T-helper 1 cell treated with Interleukin-12 subunit alpha and Interleukin-12 subunit beta and Interleukin-4 antibody, amounts not matched to agents 30 μg/mL and 1 μg/mL, for 36 hours (primary cell): ENCODE measurements around the gene CISTR.
"Not testable (repeated sequence)": the region's sequence is repeated elsewhere in the genome, so short reads cannot be mapped to it uniquely, and the experiment has no call there.

Experiments used
- H3K27ac Mint-ChIP-seq: one replicate; pipeline ENCODE4 v1.8.0; 2021; ENCODE audit warnings: mild to moderate bottlenecking, mixed read lengths
- H3K27me3 Mint-ChIP-seq: one replicate; pipeline ENCODE4 v1.8.0; 2021; ENCODE audit warnings: low read depth, mixed read lengths
- H3K36me3 Mint-ChIP-seq: one replicate; pipeline ENCODE4 v1.8.0; 2021; ENCODE audit warnings: low read depth, mixed read lengths
- H3K4me1 Mint-ChIP-seq: one replicate; pipeline ENCODE4 v1.8.0; 2021; ENCODE audit warnings: low read depth, mixed read lengths
- H3K4me3 Mint-ChIP-seq: one replicate; pipeline ENCODE4 v1.8.0; 2021; ENCODE audit warnings: mild to moderate bottlenecking, moderate library complexity, mixed read lengths
- H3K9me3 Mint-ChIP-seq: one replicate; pipeline ENCODE4 v1.8.0; 2021; ENCODE audit warnings: mixed read lengths

The CISTR gene

DNA sequence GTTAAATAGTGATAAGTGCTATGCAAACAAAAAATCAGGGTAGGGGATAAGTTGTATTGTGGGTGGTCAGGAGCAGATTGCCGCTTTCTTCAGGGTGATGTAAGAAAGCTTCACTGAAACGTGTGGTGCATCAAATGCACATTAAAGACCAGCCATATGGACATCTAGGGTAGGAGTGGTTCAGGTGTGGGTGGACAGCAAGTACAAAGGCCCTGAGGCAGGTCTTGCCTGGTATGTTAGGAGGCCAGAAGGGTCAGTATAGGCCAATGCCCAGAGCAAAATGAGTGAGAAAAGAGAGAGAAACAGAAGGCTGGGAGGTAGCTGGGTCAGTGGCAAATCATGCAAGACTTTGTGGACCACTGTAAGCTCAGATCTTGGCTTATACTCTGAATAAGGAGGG lies 25.6 kb upstream of the CISTR start:
- Mint-ChIP-seq H3K4me3 (no peak overlapping the region), H3K27ac (no peak overlapping the region), H3K9me3 (no peaks in the 10 kb centered on the region), H3K4me1 (no peaks in the 10 kb centered on the region), H3K27me3 (peaks cover 49% of the 10 kb centered on the region), H3K36me3 (no peaks in the 10 kb centered on the region)

DNA sequence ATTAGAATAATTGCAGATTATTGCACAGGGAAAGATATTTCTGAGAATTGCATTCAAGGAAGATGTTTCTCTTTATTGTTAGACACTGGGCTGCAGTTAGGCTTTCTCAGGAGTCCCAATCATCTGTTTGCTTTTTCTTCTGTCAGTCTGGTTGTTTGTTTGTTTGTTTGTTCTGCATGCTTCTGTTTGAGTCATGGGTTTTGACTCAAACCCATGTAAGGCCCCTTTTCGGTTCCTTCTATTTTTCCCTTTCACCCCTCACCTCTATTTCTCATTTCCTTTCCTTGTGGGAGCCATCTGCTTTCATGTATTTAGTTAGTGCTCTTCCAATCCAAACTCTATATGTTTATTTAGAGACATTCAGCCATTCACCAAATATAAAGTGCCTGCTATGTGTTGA lies 25.1 kb upstream of the CISTR start:
- Mint-ChIP-seq H3K4me1 (no peaks in the 10 kb centered on the region), H3K27me3 (peaks cover 48% of the 10 kb centered on the region), H3K9me3 (no peaks in the 10 kb centered on the region), H3K4me3 (no peak overlapping the region), H3K36me3 (no peaks in the 10 kb centered on the region), H3K27ac (no peak overlapping the region)

GRCh38 chr12:53775478-53776145 lies 23.8 kb upstream of the CISTR start:
- Mint-ChIP-seq H3K4me1 (no peaks in the 10 kb centered on the region), H3K27me3 (peaks cover 45% of the 10 kb centered on the region), H3K9me3 (no peaks in the 10 kb centered on the region), H3K27ac (no peak overlapping the region), H3K4me3 (no peak overlapping the region), H3K36me3 (no peaks in the 10 kb centered on the region)

DNA sequence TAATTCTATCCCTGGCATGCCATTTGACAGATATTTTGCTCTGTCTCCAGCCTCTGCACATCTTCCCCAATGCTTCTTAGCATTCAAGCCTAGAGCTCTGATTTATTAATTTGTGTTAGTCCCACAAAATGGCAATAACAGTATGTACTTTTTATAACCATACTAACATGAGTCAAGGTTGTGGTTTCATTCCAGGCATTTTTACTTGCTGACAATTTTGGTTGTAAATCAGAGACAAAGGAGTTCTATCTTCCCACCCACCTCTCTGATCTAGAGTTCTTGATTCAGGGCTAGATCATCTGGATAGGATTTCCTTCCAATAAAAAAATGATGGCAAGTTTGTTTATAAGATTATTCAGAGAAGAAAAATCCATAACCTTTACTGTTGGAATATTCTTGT lies 18.5 kb upstream of the CISTR start:
- Mint-ChIP-seq H3K4me1 (no peaks in the 10 kb centered on the region), H3K27me3 (peaks cover 56% of the 10 kb centered on the region), H3K4me3 (no peak overlapping the region), H3K36me3 (no peaks in the 10 kb centered on the region), H3K27ac (no peak overlapping the region), H3K9me3 (no peaks in the 10 kb centered on the region)

DNA sequence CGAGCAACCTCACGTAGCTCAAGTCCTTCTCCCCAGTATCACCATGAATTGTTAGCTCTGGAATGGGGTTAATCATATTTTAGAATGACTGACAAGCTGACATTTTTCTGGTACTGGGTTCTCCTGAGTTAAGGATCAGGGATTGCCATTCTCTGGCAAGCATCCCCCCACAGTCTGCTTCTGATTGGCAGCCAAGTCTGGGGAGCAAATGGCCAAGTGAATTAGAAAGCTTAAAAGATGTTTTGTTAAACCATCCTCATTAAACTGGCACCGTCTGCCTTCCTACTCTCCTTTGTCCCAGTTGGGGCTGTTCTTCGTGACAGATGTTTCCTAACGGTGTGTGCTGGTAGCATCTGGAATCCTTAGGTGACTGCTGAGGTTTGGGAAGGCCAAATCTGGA lies 17.2 kb upstream of the CISTR start:
- Mint-ChIP-seq H3K27me3 (peaks cover 65% of the 10 kb centered on the region), H3K27ac (no peak overlapping the region), H3K9me3 (no peaks in the 10 kb centered on the region), H3K4me1 (no peaks in the 10 kb centered on the region), H3K36me3 (no peaks in the 10 kb centered on the region), H3K4me3 (no peak overlapping the region)

- Mint-ChIP-seq H3K27ac (no peak overlapping the region), H3K36me3 (no peaks in the 10 kb centered on the region), H3K9me3 (no peaks in the 10 kb centered on the region), H3K4me3 (no peak overlapping the region), H3K27me3 (peaks cover 63% of the 10 kb centered on the region), H3K4me1 (no peaks in the 10 kb centered on the region)
Observed at GRCh38 chr12:53766881-53767280, 15.1 kb upstream of the CISTR start.

GRCh38 chr12:53765891-53766290 lies 14.1 kb upstream of the CISTR start:
- Mint-ChIP-seq H3K4me1 (no peaks in the 10 kb centered on the region), H3K9me3 (no peaks in the 10 kb centered on the region), H3K27me3 (peaks cover 61% of the 10 kb centered on the region), H3K36me3 (no peaks in the 10 kb centered on the region), H3K4me3 (no peak overlapping the region), H3K27ac (no peak overlapping the region)

- Mint-ChIP-seq H3K4me3 (no peak overlapping the region), H3K27me3 (peaks cover 64% of the 10 kb centered on the region)
Observed at GRCh38 chr12:53764615-53765014, 12.8 kb upstream of the CISTR start.

GRCh38 chr12:53762793-53763192 lies 11.0 kb upstream of the CISTR start:
- H3K36me3 Mint-ChIP-seq, H3K4me1 Mint-ChIP-seq, H3K27ac Mint-ChIP-seq, H3K9me3 Mint-ChIP-seq, H3K4me3 Mint-ChIP-seq: not testable (repeated sequence)
- peaks cover 77% of the 10 kb centered on the region for H3K27me3 Mint-ChIP-seq

More at GRCh38 chr12:53764615-53765014, 12.8 kb upstream of the CISTR start:
- H3K36me3 Mint-ChIP-seq: no peaks in the 10 kb centered on the region
- no peaks in the 10 kb centered on the region for H3K4me1 Mint-ChIP-seq
- no peaks in the 10 kb centered on the region for H3K9me3 Mint-ChIP-seq
- H3K27ac Mint-ChIP-seq: no peak overlapping the region

- H3K36me3 Mint-ChIP-seq: no peaks in the 10 kb centered on the region
- peaks cover 14% of the 10 kb centered on the region for H3K4me1 Mint-ChIP-seq
- H3K9me3 Mint-ChIP-seq: no peaks in the 10 kb centered on the region
- no peak overlapping the region for H3K4me3 Mint-ChIP-seq
- H3K27me3 Mint-ChIP-seq: peaks cover 64% of the 10 kb centered on the region
- no peak overlapping the region for H3K27ac Mint-ChIP-seq
Observed at GRCh38 chr12:53761306-53761705, 9.5 kb upstream of the CISTR start.

DNA sequence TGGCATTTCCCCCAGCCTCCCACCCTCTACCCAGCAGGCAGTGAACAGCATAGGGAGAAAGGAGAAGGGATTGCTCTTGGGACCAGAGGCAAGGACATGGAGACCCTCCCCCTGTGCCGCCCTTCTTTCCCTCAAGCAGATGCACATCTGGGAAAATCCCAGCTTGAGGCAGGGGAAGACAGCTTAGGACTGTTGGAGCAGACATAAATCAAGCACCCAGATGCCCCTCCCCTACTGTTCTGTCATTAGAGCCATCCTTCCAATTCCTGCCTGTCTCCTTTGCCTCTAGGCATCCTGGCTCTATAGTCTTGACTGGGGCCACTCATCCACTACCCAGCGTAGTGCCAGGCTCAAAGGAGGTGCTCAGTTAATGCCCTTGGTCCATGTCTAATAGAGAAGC lies 7.5 kb upstream of the CISTR start:
- Mint-ChIP-seq H3K27ac (no peak overlapping the region), H3K27me3 (peaks cover 50% of the 10 kb centered on the region), H3K4me3 (no peak overlapping the region), H3K9me3 (no peaks in the 10 kb centered on the region), H3K4me1 (peaks cover 22% of the 10 kb centered on the region), H3K36me3 (no peaks in the 10 kb centered on the region)

DNA sequence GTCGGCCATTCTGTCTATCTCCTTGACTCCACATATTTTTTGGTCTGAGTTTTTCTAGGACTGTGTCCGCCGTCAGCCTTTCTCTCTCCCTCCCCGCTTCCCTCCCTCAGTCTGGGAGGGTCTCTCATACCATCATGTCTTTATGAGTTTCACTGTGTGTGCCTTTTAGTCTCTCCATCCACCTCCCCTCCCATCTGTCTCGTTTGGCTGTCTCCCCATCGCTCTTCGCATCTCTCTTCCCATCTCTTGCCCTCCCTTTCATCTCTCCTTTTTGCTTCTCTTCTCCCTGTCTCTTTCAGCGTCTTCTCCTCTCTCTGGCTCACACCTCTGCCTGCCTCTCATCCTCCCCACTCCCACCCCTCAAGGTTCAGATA lies 6.9 kb upstream of the CISTR start:
- no peaks in the 10 kb centered on the region for H3K36me3 Mint-ChIP-seq
- H3K27me3 Mint-ChIP-seq: peaks cover 48% of the 10 kb centered on the region
- no peak overlapping the region for H3K4me3 Mint-ChIP-seq
- H3K9me3 Mint-ChIP-seq: no peaks in the 10 kb centered on the region
- no peak overlapping the region for H3K27ac Mint-ChIP-seq
- peaks cover 22% of the 10 kb centered on the region for H3K4me1 Mint-ChIP-seq

GRCh38 chr12:53758081-53758729 lies 6.4 kb upstream of the CISTR start:
- Mint-ChIP-seq H3K4me3 (no peak overlapping the region), H3K27ac (no peak overlapping the region), H3K27me3 (peaks cover 43% of the 10 kb centered on the region), H3K4me1 (peaks cover 22% of the 10 kb centered on the region), H3K36me3 (no peaks in the 10 kb centered on the region), H3K9me3 (no peaks in the 10 kb centered on the region)

DNA sequence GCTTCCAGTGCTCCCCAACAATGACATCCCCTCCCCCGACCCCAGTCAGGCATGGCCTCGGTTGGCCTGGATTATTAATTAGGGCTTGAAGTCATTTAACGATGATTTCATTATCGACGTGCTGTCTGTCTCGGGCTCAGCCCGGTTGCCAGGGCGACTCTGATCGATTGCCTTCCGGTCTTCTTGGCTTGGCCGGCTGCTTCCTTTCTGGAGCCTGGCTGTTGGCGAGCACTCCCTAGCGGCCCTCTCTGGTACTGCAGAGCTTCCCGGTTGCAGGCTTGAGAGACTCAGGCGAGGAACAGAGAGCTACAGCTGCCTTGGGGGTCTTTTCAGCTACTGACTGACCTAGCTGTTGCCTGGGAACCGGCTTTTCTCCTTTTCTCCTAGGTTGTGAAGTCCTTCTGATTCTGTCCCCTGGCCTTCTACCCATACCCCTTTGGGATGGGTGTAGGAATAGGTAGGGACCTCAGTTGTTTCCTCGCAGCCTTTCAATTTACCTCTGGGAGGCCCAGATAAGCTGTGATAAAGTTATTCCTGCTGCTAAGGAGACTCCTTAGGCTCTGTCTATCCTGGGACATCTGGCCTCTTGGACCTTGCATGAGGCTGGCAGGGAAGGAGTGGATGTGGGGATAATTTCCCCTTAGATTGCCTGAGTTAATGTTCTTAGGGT lies 5.5 kb upstream of the CISTR start:
- Mint-ChIP-seq H3K36me3 (no peaks in the 10 kb centered on the region), H3K4me3 (no peak overlapping the region), H3K27me3 (peaks cover 38% of the 10 kb centered on the region), H3K9me3 (no peaks in the 10 kb centered on the region), H3K27ac (no peak overlapping the region), H3K4me1 (peaks cover 22% of the 10 kb centered on the region)
